GM18951 (cell line): Measurements from ENCODE around the gene TMEM247.

Source experiments
- POLR2A ChIP-seq: IDR thresholded peaks from 4 replicates; pipeline ENCODE4 v1.6.1; 2011; ENCODE audit warnings: mild to moderate bottlenecking; ENCODE audit not compliant: insufficient read length, insufficient read depth; ENCODE audit errors: extremely low read depth
- in situ Hi-C: fragments of 300-500 bp; cut with MboI; formaldehyde crosslinking; loops from one replicate; pipeline ENCODE4 v1.12.0; 2022; ENCODE audit warnings: low sequenced_read_pairs, mixed read lengths, inconsistent platforms; ENCODE audit not compliant: unreplicated experiment

The TMEM247 gene

DNA sequence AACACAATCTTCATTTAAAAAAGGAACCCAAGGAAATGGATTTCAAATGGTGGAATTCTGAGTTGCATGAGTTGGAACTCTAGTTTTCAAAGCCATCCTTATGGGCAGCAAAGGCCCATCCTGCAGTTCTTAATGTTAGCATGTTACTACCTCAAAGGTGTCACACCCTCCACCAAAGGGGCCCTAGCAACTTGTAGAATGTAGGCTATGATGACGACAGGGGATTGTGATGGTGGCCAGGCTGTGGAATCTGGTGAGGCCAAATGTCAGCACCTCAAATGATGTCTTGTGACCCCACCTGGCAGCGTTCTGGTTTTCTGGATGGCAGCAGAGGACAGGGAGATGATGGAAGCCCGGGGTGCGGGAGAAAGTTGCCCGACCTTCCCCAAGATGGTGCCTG lies at the start of gene TMEM247:
TMEM247 (plus strand) TSS at position 301 of the 400 bp plus-strand sequence.
- in situ Hi-C loops = no loop called here
- TF ChIP-seq POLR2A = no peak

DNA sequence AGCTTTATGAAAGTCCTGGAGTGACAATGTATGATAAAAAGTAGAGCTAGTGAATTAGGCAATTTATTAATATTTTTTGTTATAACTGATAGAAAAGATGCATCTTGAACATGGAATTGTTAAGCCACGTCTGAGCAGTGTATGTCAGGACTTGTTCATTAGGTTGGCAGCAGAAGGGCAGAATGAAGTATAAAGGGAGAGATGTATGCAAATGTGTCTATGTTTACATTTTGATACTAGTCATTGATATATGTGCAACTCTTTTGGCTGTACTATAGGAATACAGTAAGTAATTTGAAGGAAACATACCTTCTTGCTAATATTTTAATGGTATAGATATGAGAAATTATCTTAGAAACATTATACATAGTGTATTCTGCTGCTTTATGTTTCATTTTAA lies 49.0 kb upstream of the TMEM247 start:
- in situ Hi-C loops = no loop called here
- no peak for TF ChIP-seq POLR2A

DNA sequence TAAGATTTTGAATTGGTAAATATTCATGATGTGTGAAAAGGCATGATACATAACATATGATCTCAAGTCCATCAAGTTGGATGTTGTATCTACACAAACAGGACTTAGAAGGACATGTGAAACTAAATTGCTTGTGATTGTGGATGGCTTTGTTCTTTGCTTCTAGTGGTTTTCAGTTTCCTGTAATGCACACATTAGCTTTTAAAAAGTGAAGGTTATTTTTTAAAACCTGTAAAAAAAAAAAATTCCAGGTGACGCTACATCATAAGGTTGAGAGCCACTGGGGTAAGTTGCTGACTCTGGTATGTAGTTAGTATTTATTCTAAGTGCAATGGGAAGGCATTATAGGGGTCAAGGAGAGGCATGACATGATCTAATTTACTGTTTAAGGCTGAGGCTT lies 48.4 kb upstream of the TMEM247 start:
- no peak for TF ChIP-seq POLR2A
- in situ Hi-C loops = no loop called here

- in situ Hi-C loops = no loop called here
- no peak for TF ChIP-seq POLR2A
These were observed 47.7 kb upstream of the TMEM247 start for GRCh38 chr2:46431481-46432235.

DNA sequence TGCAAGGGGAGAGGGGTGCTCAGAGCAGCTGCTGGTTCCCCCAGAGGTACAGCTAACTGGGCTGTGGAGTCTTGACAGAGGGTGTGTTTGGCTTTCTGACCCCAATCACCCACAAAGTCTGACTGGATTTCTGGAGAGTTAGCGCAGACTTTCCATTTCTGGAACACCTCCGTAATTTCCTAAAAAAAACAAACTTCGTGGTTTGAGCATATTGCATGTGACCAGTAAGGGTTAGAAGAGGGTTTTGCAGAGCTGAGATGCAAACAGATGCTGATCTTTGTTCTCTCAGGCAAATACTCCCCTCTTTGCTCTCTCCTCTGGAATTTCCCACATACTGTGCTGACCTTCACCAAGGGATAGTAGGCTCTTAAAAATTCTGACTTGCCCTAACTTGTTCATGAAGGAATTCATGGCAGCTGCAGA lies 44.5 kb upstream of the TMEM247 start:
- no peak for TF ChIP-seq POLR2A
- in situ Hi-C loops = no loop called here

- in situ Hi-C loops = no loop called here
- no peak for TF ChIP-seq POLR2A
These were observed 44.0 kb upstream of the TMEM247 start for GRCh38 chr2:46435353-46435752.

DNA sequence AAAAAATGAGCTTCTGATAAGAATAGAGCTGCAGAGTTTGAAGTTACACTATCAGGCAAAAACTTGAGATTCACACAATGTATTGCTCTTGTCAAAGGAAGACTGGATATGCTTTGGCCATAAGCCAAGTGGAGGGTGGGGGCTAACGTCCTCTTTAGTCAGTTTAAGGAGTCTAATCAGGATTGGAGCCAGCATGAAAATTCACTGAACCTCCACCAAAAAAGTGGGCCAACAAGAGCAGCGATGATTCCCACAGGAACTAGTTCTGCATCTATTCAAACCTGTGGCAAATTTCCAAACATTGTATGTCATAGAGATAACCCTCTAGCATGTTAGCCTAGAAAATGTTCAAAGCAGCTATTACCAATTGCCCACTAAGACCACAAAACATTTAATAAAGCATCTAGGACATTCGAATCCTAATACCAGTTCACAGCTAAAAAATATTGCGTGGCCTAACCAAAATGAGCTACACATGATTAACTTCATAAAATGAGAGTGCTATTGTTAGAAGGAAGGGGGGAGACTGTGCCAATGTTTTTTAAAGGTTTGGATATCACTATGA lies 43.5 kb upstream of the TMEM247 start:
- no peak for TF ChIP-seq POLR2A
- in situ Hi-C loops = no loop called here

DNA sequence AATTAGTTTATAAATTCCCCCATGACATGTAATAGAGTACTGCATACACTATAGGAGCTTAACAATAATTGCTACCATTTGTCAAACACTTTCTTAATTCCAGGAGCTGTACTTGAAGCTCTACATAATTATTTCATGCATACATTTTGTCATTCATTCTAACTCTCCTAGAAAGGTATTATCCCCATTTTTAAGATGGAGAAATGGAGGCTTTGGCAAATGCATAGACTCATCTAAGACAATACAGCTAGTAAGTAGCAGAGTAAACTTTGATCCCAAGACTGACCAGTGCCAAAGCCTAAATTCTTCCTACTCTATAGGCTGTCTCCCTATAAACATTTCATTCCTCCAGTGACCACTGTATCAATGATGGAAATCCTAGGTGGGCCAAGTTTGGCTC lies 42.6 kb upstream of the TMEM247 start:
- in situ Hi-C loops = no loop called here
- no peak for TF ChIP-seq POLR2A

GRCh38 chr2:46438102-46438501 lies 41.3 kb upstream of the TMEM247 start:
- in situ Hi-C loops = no loop called here
- no peak for TF ChIP-seq POLR2A

- no peak for TF ChIP-seq POLR2A
- in situ Hi-C loops = no loop called here
These were observed 40.6 kb upstream of the TMEM247 start for GRCh38 chr2:46438794-46439193.

DNA sequence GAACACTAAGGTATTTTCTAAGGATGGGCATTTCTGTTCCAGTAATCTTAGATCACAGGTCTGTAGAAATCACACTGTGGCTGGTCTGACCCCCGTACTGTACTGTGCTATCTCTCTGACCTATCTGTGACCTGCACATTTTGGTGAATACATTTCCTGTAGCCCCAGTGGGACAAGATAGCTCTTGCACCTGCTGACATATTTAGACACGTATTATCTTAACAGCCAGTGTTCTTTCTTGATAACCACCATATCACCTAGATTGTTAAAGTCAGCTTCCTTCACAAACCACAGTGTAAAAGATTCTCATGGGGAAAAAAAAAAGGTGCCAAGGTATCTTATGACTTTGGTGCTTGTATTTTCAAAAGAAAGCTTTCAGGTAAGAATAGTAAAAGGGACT lies 39.8 kb upstream of the TMEM247 start:
- no peak for TF ChIP-seq POLR2A
- in situ Hi-C loops = no loop called here

GRCh38 chr2:46441838-46442712 lies 37.3 kb upstream of the TMEM247 start:
- TF ChIP-seq POLR2A = no peak

DNA sequence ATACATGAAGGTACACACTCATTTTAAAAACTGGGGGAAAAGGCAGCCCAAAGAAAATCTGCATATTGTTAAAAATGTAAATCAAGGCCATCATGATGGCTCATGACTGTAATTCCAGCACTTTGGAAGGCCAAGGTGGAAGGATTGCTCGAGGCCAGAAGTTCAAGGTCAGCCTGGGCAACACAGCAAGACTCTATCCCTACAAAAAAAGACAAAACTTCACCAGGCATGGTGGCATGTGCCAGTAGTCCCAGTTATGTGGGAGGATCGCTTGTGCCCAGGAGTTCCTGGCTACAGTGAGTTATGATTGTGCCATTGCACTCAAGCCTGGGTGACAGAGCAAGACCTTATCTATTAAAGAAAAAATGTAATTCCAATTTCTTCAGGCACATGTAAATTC lies 34.6 kb upstream of the TMEM247 start:
- no peak for TF ChIP-seq POLR2A
- in situ Hi-C loops = no loop called here

More at GRCh38 chr2:46441838-46442712, 37.3 kb upstream of the TMEM247 start:
- in situ Hi-C loops = no loop called here
